Neural progenitor cell (in vitro differentiated cells): ENCODE data around the gene GALM.

Source experiments
- EZH2phosphoT487 ChIP-seq: fragments of 200-600 bp; sonication (generic); IDR thresholded peaks from 2 replicates; pipeline ENCODE4 v1.6.1; 2017; ENCODE audit warnings: antibody characterized with exemption
- TF ChIP-seq, protein P1 (sequence below): fragments of 200-600 bp; sonication (generic); IDR thresholded peaks from 2 replicates; pipeline ENCODE4 v1.5.1; 2017; ENCODE audit warnings: antibody characterized with exemption, mild to moderate bottlenecking

DNA sequence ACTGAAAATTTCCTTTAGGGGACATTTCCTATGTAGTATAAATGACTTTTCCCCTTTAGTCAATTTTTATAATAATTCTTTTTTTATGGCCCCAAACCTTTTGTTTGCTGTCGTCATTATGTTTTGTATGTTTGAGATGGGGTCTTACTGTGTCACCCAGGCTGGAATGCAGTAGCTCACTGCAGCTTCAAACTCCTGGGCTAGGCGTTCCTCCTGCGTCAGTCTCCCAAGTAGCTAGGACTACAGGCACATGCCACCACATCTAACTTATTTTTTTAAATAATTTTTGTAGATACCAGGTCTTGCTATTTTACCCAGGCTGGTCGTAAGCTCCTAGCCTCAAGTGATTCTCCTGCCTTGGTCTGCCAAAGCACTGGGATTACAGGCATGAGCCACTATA, 30.8 kb upstream of the GALM start:
- TF ChIP-seq EZH2phosphoT487 = no peak
- TF ChIP-seq, protein P1, sequence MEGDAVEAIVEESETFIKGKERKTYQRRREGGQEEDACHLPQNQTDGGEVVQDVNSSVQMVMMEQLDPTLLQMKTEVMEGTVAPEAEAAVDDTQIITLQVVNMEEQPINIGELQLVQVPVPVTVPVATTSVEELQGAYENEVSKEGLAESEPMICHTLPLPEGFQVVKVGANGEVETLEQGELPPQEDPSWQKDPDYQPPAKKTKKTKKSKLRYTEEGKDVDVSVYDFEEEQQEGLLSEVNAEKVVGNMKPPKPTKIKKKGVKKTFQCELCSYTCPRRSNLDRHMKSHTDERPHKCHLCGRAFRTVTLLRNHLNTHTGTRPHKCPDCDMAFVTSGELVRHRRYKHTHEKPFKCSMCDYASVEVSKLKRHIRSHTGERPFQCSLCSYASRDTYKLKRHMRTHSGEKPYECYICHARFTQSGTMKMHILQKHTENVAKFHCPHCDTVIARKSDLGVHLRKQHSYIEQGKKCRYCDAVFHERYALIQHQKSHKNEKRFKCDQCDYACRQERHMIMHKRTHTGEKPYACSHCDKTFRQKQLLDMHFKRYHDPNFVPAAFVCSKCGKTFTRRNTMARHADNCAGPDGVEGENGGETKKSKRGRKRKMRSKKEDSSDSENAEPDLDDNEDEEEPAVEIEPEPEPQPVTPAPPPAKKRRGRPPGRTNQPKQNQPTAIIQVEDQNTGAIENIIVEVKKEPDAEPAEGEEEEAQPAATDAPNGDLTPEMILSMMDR = no peak
